IPS-11a (cell line): ENCODE measurements around the gene CKB.

Experiments used
- H3K4me3 ChIP-seq: one replicate; pipeline ENCODE4 v1.5.1; 2013; ENCODE audit warnings: low read depth, low read length, control low read depth

CKB gene

DNA sequence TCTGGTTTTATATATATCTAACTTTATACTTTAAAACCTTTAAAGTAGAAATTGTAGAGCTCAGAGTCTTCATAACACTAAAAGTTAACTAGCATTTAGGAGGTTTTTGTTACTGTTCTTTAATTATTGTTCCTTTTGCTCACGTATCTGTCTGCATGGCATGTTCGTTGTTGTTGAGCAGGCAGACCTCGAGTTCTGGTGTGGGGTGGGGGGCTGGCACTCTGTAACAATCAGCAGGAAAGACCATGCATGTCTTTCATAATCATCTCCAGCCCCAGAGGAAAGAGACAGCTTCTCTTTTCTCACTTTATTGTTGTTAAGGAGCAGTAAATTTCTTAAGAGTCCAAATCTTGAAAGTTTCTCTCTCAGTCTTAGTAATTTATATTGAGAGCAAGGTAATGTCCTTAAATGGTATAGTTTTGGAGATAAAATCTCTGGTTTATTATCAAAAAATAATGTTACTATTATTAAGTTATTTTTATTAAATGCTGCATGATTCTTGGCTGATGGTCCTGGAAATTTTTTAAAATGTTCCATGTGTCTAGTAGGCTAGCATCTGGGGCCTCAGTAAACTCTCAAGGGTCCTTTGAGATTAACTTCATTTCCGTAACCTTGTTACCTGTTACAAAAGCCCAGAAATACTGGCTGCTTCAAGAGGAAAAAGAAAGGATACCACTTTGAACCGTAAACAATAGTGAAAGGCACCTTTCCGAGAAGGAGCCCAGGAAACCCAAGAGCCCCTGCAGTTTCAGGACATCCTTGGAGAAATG lies 30.3 kb downstream of the CKB start:
- H3K4me3 ChIP-seq = no peak overlapping the region

DNA sequence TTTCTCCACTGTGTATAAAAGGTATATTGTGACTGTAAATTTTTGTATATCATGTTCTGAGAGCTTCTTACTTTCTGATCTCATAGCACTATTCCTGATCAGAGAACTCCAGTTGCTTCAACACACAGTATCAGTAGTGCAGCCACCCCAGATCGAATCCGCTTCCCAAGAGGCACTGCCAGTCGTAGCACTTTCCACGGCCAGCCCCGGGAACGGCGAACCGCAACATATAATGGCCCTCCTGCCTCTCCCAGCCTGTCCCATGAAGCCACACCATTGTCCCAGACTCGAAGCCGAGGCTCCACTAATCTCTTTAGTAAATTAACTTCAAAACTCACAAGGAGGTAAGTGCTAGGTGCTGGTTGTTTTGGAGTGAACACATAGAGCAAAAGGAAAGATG lies 30.9 kb downstream of the CKB start:
- H3K4me3 ChIP-seq = no peak overlapping the region

DNA sequence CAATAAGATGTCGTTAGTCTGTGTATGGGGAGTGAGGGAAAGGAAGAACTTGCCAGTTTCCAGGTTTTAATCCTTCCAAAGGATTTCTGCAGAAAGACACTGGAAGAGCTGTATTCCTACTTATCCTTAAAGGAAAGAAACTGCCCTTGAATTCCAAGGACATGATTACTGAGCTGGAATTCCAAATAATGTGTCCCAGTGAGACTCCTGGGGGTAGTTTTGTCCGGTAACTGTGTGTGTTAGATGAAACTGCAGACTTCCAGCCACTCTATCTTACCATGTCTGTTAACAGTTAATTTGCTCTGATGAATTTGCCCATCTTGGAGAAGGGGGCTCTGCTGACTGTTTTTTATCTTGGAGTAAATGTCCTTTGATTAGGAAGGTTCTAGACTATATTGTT lies 33.0 kb downstream of the CKB start:
- no peak overlapping the region for H3K4me3 ChIP-seq

DNA sequence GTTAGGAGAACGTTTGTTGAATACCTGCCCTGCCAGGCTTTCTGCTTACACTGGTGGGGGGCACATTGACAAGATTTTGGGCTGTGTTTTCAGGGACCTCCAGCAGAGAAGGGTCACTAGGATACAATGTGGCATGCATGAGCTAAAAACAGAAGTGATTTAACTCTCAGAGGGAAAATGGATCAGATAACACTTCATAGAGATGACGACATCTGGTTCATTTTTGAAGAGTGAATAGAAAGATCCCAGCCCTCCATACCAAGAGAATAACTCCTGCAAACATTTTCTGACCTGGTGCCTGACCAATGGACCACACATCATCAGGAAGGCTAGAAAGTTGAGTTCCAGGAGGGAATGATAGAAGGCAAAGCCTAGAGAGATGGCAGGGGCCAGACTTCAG lies 33.7 kb downstream of the CKB start:
- no peak overlapping the region for H3K4me3 ChIP-seq

DNA sequence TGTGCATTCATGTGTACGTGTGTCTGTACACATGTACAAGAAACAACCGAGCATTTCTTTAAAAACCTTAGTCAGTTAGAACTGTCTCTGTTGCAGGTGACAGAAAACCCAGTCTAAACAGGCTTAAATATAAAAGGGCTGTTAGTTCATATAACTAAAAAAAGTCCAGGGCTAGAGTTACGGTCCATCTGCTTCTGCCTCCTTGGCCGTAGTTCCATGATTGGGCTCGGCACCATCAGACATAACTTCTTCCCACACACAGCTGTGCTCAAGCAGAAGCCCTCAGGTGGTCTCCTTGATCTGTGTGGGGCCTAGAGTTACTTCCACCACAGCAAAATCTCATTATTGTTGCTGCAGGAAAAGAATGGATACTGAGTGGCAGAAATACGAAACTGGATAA lies 34.6 kb downstream of the CKB start:
- no peak overlapping the region for H3K4me3 ChIP-seq

DNA sequence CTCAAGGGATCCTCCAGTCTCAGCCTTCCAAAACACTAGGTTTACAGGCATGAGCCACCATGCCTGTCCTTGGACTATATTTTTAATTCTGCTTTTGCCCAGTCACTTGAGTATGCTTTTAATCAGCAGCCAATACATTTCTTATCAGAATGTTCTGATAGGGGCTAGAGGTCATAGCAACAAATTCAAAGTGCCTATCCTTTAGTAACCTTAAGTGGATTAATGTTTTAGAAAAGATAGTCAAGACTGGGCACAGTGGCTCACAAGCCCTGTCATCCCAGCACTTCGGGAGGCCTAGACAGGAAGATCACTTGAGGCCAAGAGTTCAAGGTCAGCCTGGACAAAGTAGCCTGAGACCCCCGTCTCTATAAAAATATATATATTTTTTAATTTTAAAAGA lies 37.1 kb downstream of the CKB start:
- H3K4me3 ChIP-seq = no peak overlapping the region

DNA sequence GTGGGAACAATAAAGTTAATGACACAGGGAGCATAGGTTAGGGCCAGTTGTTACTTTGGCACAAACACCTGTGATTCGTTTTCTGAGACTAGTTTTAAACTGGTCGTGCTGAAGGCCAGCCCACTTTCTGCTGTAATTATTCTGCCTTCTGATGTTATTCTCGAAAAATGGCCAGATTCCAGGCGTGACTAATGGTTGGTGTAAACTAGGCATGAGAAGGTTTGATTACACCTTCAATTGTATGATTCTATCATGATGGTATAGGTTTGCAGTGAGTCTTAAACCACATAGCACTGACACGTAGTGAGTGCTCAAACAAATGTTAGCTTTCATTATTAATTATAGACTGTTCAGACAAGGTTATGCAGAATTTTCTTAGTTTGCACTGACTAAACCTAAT lies 39.0 kb downstream of the CKB start:
- no peak overlapping the region for H3K4me3 ChIP-seq

DNA sequence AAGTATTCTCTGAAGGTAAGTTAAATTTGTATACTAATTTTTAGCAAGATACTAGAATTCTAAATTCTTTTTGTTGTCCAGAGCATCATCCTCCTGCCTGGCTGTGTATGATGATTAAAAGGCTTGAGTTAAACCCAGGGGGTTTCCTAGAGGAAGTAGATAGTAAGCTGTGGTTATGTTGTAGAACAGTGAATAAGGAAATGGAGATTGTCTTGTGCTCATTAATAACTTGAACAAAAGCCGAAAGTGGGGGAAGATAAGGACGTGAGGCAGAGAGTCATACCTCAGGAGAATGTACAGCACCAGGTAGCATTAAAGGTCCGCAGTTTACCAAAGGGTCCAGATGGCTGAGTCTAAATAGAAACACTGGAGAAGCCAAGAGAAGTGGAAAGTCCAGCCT lies 42.0 kb downstream of the CKB start:
- H3K4me3 ChIP-seq = no peak overlapping the region

DNA sequence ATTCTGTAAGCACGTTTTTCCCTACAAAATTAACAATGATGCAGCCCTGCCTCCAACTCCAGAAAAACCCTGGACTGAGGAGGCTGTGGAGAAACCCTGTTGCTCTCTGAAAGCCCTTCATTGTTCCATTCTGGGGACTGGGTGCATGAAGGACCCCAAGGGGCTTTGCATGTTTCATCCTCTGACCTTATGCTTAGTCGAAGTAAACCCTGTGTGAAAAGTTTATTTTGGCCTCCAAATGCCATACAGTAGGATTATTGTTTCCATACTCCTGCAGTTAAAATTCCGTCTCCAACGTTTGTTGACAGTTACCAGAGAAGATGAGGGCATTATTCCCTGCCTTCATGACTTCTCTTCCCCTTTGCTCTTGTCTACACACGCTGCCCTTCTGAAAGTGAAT lies 46.0 kb downstream of the CKB start:
- no peak overlapping the region for H3K4me3 ChIP-seq

DNA sequence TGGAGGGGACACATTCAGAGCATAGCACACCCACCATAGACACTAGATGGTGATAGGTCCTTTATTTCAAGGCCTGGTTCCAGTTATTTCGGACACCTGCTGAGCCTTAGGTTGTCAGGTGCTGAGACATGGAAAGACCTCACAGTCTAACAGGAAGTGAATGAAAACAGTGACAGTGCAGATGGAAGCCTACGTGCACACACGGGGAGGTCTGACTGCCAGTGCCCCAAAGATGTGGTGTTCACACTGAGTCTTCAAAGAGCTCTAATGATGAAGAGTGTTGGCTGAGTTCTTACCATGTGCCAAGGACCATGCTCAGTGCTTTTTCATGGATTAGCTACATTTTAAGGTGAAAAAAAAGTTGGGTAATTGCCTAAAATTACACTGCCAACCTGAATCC lies 46.6 kb downstream of the CKB start:
- H3K4me3 ChIP-seq = no peak overlapping the region

DNA sequence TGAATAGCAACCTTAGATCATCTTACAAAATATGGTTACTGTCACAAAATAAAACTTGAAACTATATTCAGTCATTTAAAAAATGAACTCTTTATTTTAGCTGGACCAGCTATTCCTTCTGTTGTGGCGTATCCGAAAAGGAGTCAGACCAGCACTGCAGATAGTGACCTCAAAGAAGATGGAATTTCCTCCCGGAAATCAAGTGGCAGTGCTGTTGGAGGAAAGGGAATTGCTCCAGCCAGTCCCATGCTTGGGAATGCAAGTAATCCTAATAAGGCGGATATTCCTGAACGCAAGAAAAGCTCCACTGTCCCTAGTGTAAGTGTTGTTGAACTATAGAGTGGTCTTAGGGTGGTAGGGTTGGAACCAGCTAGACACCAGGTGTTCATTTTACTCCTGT lies 47.7 kb downstream of the CKB start:
- H3K4me3 ChIP-seq = no peak overlapping the region

DNA sequence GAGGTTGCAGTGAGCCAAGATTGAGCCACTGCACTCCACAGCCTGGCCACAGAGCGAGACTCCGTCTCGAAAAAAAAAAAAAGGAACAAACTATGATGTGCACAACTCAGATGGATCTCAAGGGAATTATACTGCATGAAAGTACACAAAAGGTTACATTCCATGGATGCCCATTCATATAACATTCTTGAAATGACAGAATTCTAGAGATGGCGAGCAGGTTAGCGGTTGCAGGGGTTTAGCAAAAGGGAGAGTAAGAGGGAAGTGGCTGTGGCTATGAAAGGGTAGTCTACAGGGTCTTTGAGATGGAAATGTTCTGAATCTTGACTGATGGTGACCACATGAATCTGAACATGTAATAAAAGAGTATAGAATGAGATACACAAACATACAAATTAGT lies 49.7 kb downstream of the CKB start:
- H3K4me3 ChIP-seq = no peak overlapping the region
